ENCODE measurements around the gene GBX1.

The GBX1 gene

GRCh38 chr7:151179946-151180345 lies 12.5 kb upstream of the GBX1 start:
- TF ChIP-seq CTCF (IDR thresholded peaks at IDR 0.05; ENCODE audit: extremely low read depth, insufficient read depth, missing control alignments): no peak
- in situ Hi-C loops (cut with MboI; ENCODE audit: low pct_unique_long_range_greater_than_20kb, low sequenced_read_pairs, unreplicated experiment): no loop called here
- no peak for DNase-seq (ENCODE audit: low spot score)

- TF ChIP-seq CTCF (IDR thresholded peaks at IDR 0.05; ENCODE audit: extremely low read depth, insufficient read depth, missing control alignments): no peak
- DNase-seq (ENCODE audit: low spot score): no peak
- in situ Hi-C loops (cut with MboI; ENCODE audit: low pct_unique_long_range_greater_than_20kb, low sequenced_read_pairs, unreplicated experiment): no loop called here
These were observed 11.9 kb upstream of the GBX1 start for GRCh38 chr7:151179287-151179860.

- no peak for DNase-seq (ENCODE audit: low spot score)
- no peak for TF ChIP-seq CTCF (IDR thresholded peaks at IDR 0.05; ENCODE audit: extremely low read depth, insufficient read depth, missing control alignments)
- in situ Hi-C loops (cut with MboI; ENCODE audit: low pct_unique_long_range_greater_than_20kb, low sequenced_read_pairs, unreplicated experiment): no loop called here
These were observed 11.3 kb upstream of the GBX1 start for GRCh38 chr7:151178831-151179230.

- DNase-seq (ENCODE audit: low spot score): no peak
- in situ Hi-C loops (cut with MboI; ENCODE audit: low pct_unique_long_range_greater_than_20kb, low sequenced_read_pairs, unreplicated experiment): no loop called here
- TF ChIP-seq CTCF (IDR thresholded peaks at IDR 0.05; ENCODE audit: extremely low read depth, insufficient read depth, missing control alignments): no peak
These were observed 10.7 kb upstream of the GBX1 start for GRCh38 chr7:151178236-151178635.

GRCh38 chr7:151177310-151177709 lies 9.8 kb upstream of the GBX1 start:
- in situ Hi-C loops (cut with MboI; ENCODE audit: low pct_unique_long_range_greater_than_20kb, low sequenced_read_pairs, unreplicated experiment): no loop called here
- no peak for TF ChIP-seq CTCF (IDR thresholded peaks at IDR 0.05; ENCODE audit: extremely low read depth, insufficient read depth, missing control alignments)
- DNase-seq (ENCODE audit: low spot score): no peak

GRCh38 chr7:151176401-151176800 lies 8.9 kb upstream of the GBX1 start:
- in situ Hi-C loops (cut with MboI; ENCODE audit: low pct_unique_long_range_greater_than_20kb, low sequenced_read_pairs, unreplicated experiment): no loop called here
- DNase-seq (ENCODE audit: low spot score): no peak
- TF ChIP-seq CTCF (IDR thresholded peaks at IDR 0.05; ENCODE audit: extremely low read depth, insufficient read depth, missing control alignments): no peak

Measured in GM13977 (cell line).